GM12878 (cell line): Measurements from ENCODE around the gene SLIT1. TPM values are rescaled to one million over a fixed set of nuclear protein-coding genes. Genes with fewer than 3 reads are reported as not detected.

Experiments used
- ATAC-seq: fragments of 200-7000 bp; cut with Tn5 transposase; 3 replicates; pipeline ENCODE4 v1.9.1; 2020; ENCODE audit warnings: mild to moderate bottlenecking, moderate library complexity
- BruUV-seq: library from RNA; stranded (reverse); fragments of 400-500 nt; replicated peaks from 2 replicates; lab custom pipeline; 2021; lab: Mats Ljungman, UMichigan
- CTCF ChIA-PET: fragments of 300-600 bp; sonication (Branson Sonifier 250); formaldehyde crosslinking; extraction: SDS; loops from one replicate; lab custom pipeline; 2021; ENCODE audit warnings: inconsistent platforms; lab: Yijun Ruan, JAX
- POLR2A ChIA-PET: fragments of 350-600 bp; formaldehyde crosslinking; extraction: SDS; loops from one replicate; lab custom pipeline; 2021; ENCODE audit warnings: inconsistent platforms; lab: Charles Lee
- RAD21 ChIA-PET: fragments of 300-600 bp; sonication (Branson Sonifier 250); formaldehyde crosslinking; loops from one replicate; lab custom pipeline; 2023; ENCODE audit warnings: antibody characterized with exemption; ENCODE audit not compliant: unreplicated experiment; lab: Charles Lee
- SMC1A ChIA-PET: fragments of 300-600 bp; sonication (Branson Sonifier 250); formaldehyde crosslinking; loops from one replicate; lab custom pipeline; 2023; ENCODE audit not compliant: unreplicated experiment, uncharacterized antibody; lab: Charles Lee
- DNase-seq: peaks from one replicate; pipeline ENCODE4 v3.0.0-alpha.2; 2011; ENCODE audit warnings: low read depth, low spot score
- FAIRE-seq: peaks from 3 replicates; lab custom pipeline; 2011; peaks lifted over from hg19 to GRCh38; lab: Jason Lieb, UNC
- H2AFZ ChIP-seq: 2 replicates; pipeline ENCODE4 v1.6.0; 2011; ENCODE audit warnings: low read depth, low read length, control low read depth; ENCODE audit not compliant: control insufficient read depth
- H3K27ac ChIP-seq: 2 replicates; pipeline ENCODE4 v1.5.1; 2011; ENCODE audit warnings: control low read depth; ENCODE audit not compliant: control insufficient read depth, insufficient read depth
- H3K27me3 ChIP-seq, 2 experiments: replicated peaks in 1 of 2; 2 replicates each; pipeline versions ENCODE4 v1.6.0 to v1.6.1; 2011; ENCODE audit warnings: low read length in 1 of 2; ENCODE audit not compliant: control insufficient read depth in 2 of 2, insufficient read depth in 2 of 2
- H3K36me3 ChIP-seq, 2 experiments: 2 replicates each; pipeline ENCODE4 v1.5.1; 2011; ENCODE audit warnings: low read length in 1 of 2; ENCODE audit not compliant: control insufficient read depth in 2 of 2, insufficient read depth in 2 of 2
- H3K4me1 ChIP-seq: 2 replicates; pipeline ENCODE4 v1.6.1; 2011; ENCODE audit warnings: mild to moderate bottlenecking, low read length, moderate library complexity, mixed read lengths; ENCODE audit not compliant: control insufficient read depth, insufficient read depth
- H3K4me2 ChIP-seq: 2 replicates; pipeline ENCODE4 v1.6.0; 2011; ENCODE audit warnings: control low read depth; ENCODE audit not compliant: control insufficient read depth, insufficient read depth
- H3K4me3 ChIP-seq: fragments of 200-600 bp; sonication (generic); 2 replicates; pipeline ENCODE4 v1.5.1; 2016
- H3K79me2 ChIP-seq: 2 replicates; pipeline ENCODE4 v1.6.0; 2011; ENCODE audit warnings: low read length; ENCODE audit not compliant: control insufficient read depth, insufficient read depth
- H3K9ac ChIP-seq: 2 replicates; pipeline ENCODE4 v1.8.0; 2011; ENCODE audit warnings: low read length, control low read depth, mixed read lengths; ENCODE audit not compliant: control insufficient read depth, insufficient read depth
- H3K9me3 ChIP-seq: replicated peaks from 3 replicates; pipeline ENCODE4 v1.5.1; 2011; ENCODE audit warnings: mild to moderate bottlenecking, low read length; ENCODE audit not compliant: control insufficient read depth, insufficient read depth
- H4K20me1 ChIP-seq: 2 replicates; pipeline ENCODE4 v1.6.0; 2011; ENCODE audit not compliant: control insufficient read depth, insufficient read depth
- CREB1 ChIP-seq: IDR thresholded peaks from 2 replicates; pipeline ENCODE4 v1.6.1; 2012; ENCODE audit warnings: low read depth, mild to moderate bottlenecking, inconsistent platforms
- ESRRA ChIP-seq: IDR thresholded peaks from 2 replicates; pipeline ENCODE4 v1.6.1; 2012; ENCODE audit warnings: mild to moderate bottlenecking, low read length, improper control_type of control experiment
- GATAD2B ChIP-seq: fragments of 450-650 bp; conservative IDR thresholded peaks from 2 replicates; pipeline ENCODE4 v1.6.1; 2017; ENCODE audit warnings: low read depth, mild to moderate bottlenecking, moderate library complexity
- IKZF2 ChIP-seq, 2 experiments: fragments of 450-650 bp; IDR thresholded peaks; 2 replicates each; pipeline ENCODE4 v1.6.1; 2017; ENCODE audit warnings: mild to moderate bottlenecking in 2 of 2, moderate library complexity in 2 of 2
- IRF4 ChIP-seq: IDR thresholded peaks from 2 replicates; pipeline ENCODE4 v1.6.1; 2011; ENCODE audit warnings: low read depth, low read length
- NFXL1 ChIP-seq: fragments of 450-650 bp; IDR thresholded peaks from 2 replicates; pipeline ENCODE4 v1.6.1; 2017; ENCODE audit warnings: antibody characterized with exemption, mild to moderate bottlenecking, borderline replicate concordance
- POLR2AphosphoS2 ChIP-seq: IDR thresholded peaks from 2 replicates; pipeline ENCODE4 v1.6.1; 2011; ENCODE audit warnings: low read depth, mild to moderate bottlenecking, low read length, improper control_type of control experiment, moderate library complexity
- RBBP5 ChIP-seq: fragments of 200-600 bp; sonication (generic); conservative IDR thresholded peaks from 2 replicates; pipeline ENCODE4 v1.6.1; 2016
- RCOR1 ChIP-seq: conservative IDR thresholded peaks from 2 replicates; pipeline ENCODE4 v1.6.1; 2012; ENCODE audit warnings: low read depth, low read length, improper control_type of control experiment
- SIX5 ChIP-seq: IDR thresholded peaks from 2 replicates; pipeline ENCODE4 v1.6.1; 2011; ENCODE audit warnings: mild to moderate bottlenecking, low read depth, low read length, moderate library complexity; ENCODE audit not compliant: severe bottlenecking
- SMARCA5 ChIP-seq: fragments of 450-650 bp; IDR thresholded peaks from 2 replicates; pipeline ENCODE4 v1.6.1; 2017; ENCODE audit warnings: mild to moderate bottlenecking
- TAF1 ChIP-seq: IDR thresholded peaks from 2 replicates; pipeline ENCODE4 v1.6.1; 2011; ENCODE audit warnings: mild to moderate bottlenecking, low read depth, low read length, borderline replicate concordance
- ZNF24 ChIP-seq: fragments of 450-650 bp; IDR thresholded peaks from 2 replicates; pipeline ENCODE4 v1.6.1; 2017; ENCODE audit warnings: antibody characterized with exemption, mild to moderate bottlenecking
- WGBS: methylation state at CpG from one replicate; pipeline ENCODE4 v1.1.6; 2016; ENCODE audit warnings: low lambda C conversion rate; ENCODE audit not compliant: insufficient replicate concordance, insufficient coverage; ENCODE audit errors: missing lambda C conversion rate; 5-methylcytosine and 5-hydroxymethylcytosine counted together
- in situ Hi-C: fragments of 300-500 bp; cut with MboI; formaldehyde crosslinking; loops from 9 replicates; pipeline ENCODE4 v1.14.3; 2018; ENCODE audit warnings: mixed read lengths
- intact Hi-C: fragments of 100-400 bp; cut with micrococcal nuclease; formaldehyde crosslinking; loops from one replicate; pipeline ENCODE4 v1.14.2; 2022; ENCODE audit not compliant: unreplicated experiment
- polyA plus RNA-seq, 11 experiments: library from polyadenylated mRNA; depleted of rRNA in 4 of 11; unstranded in 6 of 11; stranded (reverse) in 5 of 11; fragments of >200 nt; fragmentation: Nextera tagmentation in 4 of 11; fragmentation: Illumina TruSeq in 1 of 11; extraction: Ambion mirVana in 4 of 11; extraction: Trizol in 1 of 11; gene quantifications; 1 replicate in 1 of 11; 2 replicates in 10 of 11; pipeline versions ENCODE4 v1.2.1 to v1.2.3, GENCODE V29; 2011 to 2016; ENCODE audit warnings: inconsistent platforms in 2 of 11, missing spikeins in 2 of 11, low read depth in 1 of 11
- total RNA-seq, 4 experiments: library from RNA; depleted of rRNA in 3 of 4; stranded (reverse); fragments of >200 nt in 3 of 4; fragmentation: Illumina TruSeq in 1 of 4; extraction: Trizol in 1 of 4; gene quantifications; 2 replicates each; pipeline versions ENCODE4 v1.2.1 to v1.2.3, GENCODE V29; 2013 to 2021
- TF ChIP-seq, protein P1 (sequence below): fragments of 450-650 bp; formaldehyde crosslinking; IDR thresholded peaks from 2 replicates; pipeline ENCODE4 v1.4.0; 2020; ENCODE audit warnings: mild to moderate bottlenecking, moderate library complexity
- TF ChIP-seq, protein P2 (sequence below): fragments of 450-650 bp; IDR thresholded peaks from 2 replicates; pipeline ENCODE4 v1.6.1; 2014; ENCODE audit warnings: mild to moderate bottlenecking
- TF ChIP-seq, protein P3 (sequence below): IDR thresholded peaks from 2 replicates; pipeline ENCODE4 v1.6.1; 2011; ENCODE audit warnings: low read depth, mild to moderate bottlenecking, low read length, moderate library complexity, borderline replicate concordance; ENCODE audit errors: extremely low read depth
- TF ChIP-seq, protein P4 (sequence below): IDR thresholded peaks from 2 replicates; pipeline ENCODE4 v1.6.1; 2011; ENCODE audit warnings: borderline replicate concordance, low read depth, mild to moderate bottlenecking, moderate library complexity, mixed read lengths, low read length; ENCODE audit not compliant: insufficient read depth; ENCODE audit errors: extremely low read length

Gene SLIT1
- total and polyA plus RNA-seq, 10 of the 15 experiments (the other 5 are each of a cell fraction or from before 2014, with no cell fraction given): 0.04 to 0.19 (median 0.06) TPM; not detected in 4

DNA sequence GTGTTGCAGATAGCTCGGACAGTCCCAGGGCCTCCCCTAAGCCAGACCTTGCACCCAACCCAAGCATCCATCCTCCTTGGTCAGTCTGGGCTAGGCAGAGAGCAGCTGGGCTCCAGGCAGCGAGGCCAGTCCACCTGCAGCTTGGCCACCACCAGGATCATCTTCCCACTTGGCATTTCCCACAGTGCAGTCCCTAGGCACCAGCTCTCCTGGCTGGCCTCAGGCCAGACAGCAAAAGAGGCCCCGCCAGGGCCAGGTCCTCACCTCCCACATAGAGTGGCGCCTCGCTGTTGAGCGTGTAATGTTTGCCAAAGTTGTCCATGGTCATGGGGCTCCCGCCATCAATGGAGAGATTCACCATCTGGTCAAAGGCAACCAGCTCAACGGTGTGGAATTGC lies 182.0 kb downstream of the SLIT1 start (continued):
- TF ChIP-seq, protein P1, sequence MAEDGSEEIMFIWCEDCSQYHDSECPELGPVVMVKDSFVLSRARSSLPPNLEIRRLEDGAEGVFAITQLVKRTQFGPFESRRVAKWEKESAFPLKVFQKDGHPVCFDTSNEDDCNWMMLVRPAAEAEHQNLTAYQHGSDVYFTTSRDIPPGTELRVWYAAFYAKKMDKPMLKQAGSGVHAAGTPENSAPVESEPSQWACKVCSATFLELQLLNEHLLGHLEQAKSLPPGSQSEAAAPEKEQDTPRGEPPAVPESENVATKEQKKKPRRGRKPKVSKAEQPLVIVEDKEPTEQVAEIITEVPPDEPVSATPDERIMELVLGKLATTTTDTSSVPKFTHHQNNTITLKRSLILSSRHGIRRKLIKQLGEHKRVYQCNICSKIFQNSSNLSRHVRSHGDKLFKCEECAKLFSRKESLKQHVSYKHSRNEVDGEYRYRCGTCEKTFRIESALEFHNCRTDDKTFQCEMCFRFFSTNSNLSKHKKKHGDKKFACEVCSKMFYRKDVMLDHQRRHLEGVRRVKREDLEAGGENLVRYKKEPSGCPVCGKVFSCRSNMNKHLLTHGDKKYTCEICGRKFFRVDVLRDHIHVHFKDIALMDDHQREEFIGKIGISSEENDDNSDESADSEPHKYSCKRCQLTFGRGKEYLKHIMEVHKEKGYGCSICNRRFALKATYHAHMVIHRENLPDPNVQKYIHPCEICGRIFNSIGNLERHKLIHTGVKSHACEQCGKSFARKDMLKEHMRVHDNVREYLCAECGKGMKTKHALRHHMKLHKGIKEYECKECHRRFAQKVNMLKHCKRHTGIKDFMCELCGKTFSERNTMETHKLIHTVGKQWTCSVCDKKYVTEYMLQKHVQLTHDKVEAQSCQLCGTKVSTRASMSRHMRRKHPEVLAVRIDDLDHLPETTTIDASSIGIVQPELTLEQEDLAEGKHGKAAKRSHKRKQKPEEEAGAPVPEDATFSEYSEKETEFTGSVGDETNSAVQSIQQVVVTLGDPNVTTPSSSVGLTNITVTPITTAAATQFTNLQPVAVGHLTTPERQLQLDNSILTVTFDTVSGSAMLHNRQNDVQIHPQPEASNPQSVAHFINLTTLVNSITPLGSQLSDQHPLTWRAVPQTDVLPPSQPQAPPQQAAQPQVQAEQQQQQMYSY (CRISPR knock-in tag): no peak
- no peak for TF ChIP-seq IRF4
- no peak for TF ChIP-seq ZNF24

DNA sequence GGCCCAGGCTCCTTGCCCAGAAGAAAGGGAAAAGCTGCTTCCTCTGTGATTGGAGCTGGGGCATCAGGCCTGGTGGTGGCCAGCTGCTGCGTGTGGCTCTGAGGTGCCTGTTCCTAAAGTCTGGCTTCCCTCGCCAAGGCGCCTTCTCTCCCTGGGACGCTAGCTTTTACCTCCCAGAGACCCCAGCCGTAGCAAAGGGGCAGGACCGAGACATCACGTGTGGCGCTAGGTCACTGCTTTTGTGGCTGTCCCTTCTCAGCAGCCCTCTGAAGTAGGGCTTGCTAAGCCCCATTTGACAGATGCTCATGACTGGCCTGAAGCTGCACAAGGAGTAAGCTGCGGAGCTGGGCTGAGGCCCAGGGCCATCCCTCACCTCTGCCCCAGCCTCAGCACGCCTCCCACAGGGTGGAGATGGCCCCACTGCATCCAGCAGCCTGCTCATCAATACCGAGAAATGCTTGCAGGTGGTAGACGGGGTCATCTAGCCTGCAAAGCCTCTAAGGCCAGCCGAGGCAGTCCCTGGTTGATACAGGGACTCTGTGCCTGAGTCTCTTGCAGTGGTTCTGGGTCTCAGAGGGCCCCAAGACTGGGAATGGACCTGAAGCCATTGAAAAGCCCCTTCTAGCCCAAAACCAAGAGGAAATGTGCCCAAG lies 182.5 kb downstream of the SLIT1 start:
- intact Hi-C loops (no loop called here), in situ Hi-C loops (no loop called here)
- Histone ChIP-seq H3K27me3 (no peaks in the 10 kb centered on the region), H3K9me3 (no peaks in the 10 kb centered on the region; the same call in 1 of the 3 replicates), H4K20me1 (no peaks in the 10 kb centered on the region), H3K4me3 (no peak overlapping the region), H3K79me2 (no peaks in the 10 kb centered on the region), H3K4me1 (no peaks in the 10 kb centered on the region), H3K9ac (no peak overlapping the region), H3K4me2 (no peak overlapping the region), H2AFZ (no peak overlapping the region), H3K27ac (no peak overlapping the region), H3K36me3 (no peaks in the 10 kb centered on the region)
- DNase-seq (no peak), ATAC-seq (no peak), FAIRE-seq (no peak)
- ChIA-PET SMC1A (interaction anchor here (1.0 to 1.4 kb wide), 3 partner anchors 8 to 22 kb away, joined by 3 to 4 read pairs (median 3); no protein-coding TSS in a partner anchor), CTCF (interaction anchor here (0.6 to 2.0 kb wide), 3 partner anchors 18 to 93 kb away, joined by 3 to 5 read pairs (median 5); no protein-coding TSS in a partner anchor), RAD21 (no interaction called here), POLR2A (no interaction called here)
- WGBS: 60% methylated on average over 13 of the region's 13 CpGs
- no TSS peak for BruUV-seq
- TF ChIP-seq CREB1: no peak
- TF ChIP-seq IKZF2 (IDR thresholded peaks at IDR 0.05): no peak
- no peak for TF ChIP-seq POLR2AphosphoS2
- TF ChIP-seq TAF1: no peak
- TF ChIP-seq SMARCA5: no peak
- no peak for TF ChIP-seq RBBP5
- TF ChIP-seq, protein P2, sequence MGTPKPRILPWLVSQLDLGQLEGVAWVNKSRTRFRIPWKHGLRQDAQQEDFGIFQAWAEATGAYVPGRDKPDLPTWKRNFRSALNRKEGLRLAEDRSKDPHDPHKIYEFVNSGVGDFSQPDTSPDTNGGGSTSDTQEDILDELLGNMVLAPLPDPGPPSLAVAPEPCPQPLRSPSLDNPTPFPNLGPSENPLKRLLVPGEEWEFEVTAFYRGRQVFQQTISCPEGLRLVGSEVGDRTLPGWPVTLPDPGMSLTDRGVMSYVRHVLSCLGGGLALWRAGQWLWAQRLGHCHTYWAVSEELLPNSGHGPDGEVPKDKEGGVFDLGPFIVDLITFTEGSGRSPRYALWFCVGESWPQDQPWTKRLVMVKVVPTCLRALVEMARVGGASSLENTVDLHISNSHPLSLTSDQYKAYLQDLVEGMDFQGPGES: no peak
- TF ChIP-seq SIX5: no peak
- no peak for TF ChIP-seq ESRRA
- TF ChIP-seq, protein P3, sequence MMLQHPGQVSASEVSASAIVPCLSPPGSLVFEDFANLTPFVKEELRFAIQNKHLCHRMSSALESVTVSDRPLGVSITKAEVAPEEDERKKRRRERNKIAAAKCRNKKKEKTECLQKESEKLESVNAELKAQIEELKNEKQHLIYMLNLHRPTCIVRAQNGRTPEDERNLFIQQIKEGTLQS: no peak
- TF ChIP-seq GATAD2B: no peak
- no peak for TF ChIP-seq RCOR1
- no peak for TF ChIP-seq NFXL1
- TF ChIP-seq, protein P4, sequence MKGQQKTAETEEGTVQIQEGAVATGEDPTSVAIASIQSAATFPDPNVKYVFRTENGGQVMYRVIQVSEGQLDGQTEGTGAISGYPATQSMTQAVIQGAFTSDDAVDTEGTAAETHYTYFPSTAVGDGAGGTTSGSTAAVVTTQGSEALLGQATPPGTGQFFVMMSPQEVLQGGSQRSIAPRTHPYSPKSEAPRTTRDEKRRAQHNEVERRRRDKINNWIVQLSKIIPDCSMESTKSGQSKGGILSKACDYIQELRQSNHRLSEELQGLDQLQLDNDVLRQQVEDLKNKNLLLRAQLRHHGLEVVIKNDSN: no peak
